Ammon's horn (tissue), 1 donor: ENCODE results near the gene ZCCHC18.

Experiments
- DNase-seq: peaks from one replicate; pipeline ENCODE4 v3.0.0-alpha.2; 2016; ENCODE audit warnings: low spot score

The ZCCHC18 gene

DNA sequence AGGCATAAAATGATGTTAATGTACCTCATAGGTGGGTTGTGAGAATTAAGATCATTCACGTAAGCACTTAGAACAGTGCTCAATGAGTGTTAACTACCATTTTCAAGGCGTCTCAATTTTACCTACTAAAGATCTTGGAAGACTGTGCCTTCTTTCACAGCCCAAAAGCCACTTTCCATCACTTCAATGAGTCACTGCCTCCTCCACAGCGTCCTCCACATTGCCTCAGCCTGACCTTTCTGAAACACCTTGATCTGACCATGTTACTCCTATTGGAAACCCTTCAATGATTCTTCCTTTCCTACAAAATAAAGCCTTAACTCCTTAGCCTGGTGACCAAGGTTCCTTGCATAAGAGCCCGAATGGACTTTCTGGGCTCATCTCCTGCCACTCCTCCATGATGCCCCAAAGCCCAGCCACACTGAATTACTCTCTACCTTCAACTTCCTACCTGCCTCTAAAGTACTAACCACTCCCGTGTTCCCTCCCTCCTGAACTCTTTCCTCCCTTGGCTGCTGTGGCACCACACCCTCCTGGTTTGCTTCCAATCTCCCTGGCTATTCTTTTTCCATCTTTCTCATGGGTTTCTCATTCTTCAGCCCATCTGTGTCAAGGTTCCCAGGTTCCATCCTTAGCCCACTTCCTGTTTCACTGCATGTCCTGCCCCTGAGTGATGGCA lies 22.4 kb downstream of the ZCCHC18 start:
- DNase-seq: no peak

DNA sequence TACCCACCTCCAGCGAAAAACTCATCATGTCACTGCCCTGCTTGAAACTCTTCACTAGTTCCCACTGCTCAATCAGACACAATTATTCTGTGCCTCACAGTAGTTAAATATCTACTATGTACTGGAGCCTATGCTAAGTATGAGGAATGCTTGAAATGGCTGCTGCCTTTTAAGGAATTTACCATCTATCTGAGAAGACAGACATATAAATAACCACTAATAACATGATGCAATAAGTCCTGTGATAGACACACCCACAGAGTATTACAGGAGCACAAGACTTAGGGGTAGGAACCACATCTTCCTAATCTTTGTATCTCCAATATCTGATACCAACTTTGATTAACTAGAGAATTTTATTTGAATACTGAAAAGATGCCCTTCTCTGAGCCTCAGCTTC lies 23.4 kb downstream of the ZCCHC18 start:
- DNase-seq: no peak

DNA sequence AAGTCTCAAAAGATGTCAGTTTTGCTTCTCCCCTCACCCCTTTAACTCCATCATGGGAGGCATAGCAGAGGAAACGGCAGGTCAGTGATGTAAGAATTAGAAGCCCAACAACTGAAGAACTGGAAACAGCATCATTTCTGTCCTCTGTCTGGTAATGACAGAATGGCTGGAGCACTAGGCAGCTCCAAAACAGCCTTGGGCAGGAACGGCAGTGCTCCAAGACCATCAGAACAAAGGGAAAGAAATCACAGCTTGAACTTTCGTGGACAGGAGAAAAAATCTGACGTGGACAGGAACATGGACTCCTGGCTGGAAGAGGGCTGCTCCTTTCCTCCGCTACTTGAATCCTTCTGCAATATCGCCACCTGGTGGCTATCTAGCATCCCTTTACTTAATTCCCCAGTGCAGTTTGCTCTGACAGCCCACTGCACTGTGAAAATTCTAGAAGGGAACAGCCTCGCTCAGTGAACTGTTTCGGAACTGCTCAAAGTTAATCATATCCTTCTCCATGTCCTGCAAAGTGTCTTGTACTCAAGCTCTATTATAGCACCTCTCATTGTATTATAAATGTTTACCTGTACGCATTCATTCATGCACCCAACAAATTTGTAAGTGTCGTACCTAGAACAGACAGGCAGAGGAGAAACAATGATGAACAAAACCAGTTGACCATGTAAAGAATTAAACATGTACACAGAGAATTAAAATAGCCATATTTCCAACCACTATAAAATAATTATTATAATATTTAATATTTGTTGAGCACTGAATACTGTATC lies 24.1 kb downstream of the ZCCHC18 start:
- DNase-seq: peak; percentile 90

DNA sequence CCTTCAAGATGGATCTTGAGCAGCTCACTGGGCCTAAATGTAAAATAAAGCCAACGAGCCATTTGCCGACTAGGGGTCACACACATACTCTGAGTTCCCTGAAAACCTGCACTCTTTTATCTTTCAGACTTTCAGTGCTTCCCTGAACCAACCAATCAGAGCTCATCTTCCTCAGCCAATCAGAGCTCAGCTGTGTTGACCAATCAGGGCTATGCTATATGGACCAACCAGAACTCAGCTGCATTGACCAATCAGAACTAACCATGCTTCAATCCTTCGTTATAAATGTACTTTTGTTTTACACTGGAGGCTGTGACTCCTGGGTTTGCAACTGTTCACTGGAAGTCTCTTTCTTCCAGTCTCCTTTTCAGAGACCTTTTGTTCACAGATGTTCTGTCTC lies 25.2 kb downstream of the ZCCHC18 start:
- no peak for DNase-seq

DNA sequence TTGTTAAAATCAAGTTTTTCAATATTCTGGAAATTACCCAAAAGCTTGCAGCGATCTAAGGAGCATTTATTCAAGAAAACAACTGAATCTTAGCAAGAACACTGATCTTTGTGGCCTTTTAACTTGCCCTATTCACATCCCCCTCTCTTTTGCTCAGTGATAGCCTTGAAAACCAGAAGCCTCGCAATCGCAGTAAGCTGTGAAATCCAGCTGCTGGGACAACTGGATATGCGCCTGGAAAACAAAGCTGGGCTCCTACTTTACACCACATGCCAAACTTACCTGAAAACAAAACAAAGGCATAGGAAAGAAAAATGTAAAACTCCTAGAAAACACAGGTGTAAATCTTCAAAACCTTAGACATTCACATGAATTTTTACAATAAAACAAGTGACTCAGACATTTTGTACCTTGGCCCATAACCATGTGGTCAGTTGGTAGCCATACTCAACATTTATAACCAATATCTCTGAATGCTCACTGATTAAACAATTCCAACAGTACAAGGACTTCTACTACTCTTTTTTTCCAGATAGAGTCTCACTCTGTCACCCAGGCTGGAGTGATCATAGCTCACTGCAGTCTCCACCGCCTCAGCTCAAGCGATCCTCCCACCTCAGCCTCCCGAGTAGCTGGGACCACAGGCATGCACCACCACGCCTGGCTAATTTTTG lies 28.9 kb downstream of the ZCCHC18 start:
- no peak for DNase-seq

DNA sequence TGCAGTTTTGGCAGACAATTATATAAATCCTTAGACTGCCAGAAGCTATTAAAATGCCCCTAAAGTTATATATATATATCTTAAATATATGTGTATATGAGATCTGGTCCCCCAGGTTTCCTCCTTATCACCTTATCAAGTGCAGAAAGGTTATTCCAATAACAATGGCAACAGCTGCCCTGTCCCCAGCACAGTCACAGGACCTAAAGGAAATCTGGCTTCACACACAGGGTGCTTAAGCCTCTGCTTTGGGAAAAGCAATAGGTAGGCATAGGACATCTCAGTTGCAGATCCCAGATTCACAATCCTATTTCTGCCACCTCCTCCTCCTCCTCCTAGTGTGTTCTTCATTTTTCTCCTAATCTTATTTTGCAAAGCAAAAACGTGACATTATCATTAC lies 38.7 kb downstream of the ZCCHC18 start:
- no peak for DNase-seq

DNA sequence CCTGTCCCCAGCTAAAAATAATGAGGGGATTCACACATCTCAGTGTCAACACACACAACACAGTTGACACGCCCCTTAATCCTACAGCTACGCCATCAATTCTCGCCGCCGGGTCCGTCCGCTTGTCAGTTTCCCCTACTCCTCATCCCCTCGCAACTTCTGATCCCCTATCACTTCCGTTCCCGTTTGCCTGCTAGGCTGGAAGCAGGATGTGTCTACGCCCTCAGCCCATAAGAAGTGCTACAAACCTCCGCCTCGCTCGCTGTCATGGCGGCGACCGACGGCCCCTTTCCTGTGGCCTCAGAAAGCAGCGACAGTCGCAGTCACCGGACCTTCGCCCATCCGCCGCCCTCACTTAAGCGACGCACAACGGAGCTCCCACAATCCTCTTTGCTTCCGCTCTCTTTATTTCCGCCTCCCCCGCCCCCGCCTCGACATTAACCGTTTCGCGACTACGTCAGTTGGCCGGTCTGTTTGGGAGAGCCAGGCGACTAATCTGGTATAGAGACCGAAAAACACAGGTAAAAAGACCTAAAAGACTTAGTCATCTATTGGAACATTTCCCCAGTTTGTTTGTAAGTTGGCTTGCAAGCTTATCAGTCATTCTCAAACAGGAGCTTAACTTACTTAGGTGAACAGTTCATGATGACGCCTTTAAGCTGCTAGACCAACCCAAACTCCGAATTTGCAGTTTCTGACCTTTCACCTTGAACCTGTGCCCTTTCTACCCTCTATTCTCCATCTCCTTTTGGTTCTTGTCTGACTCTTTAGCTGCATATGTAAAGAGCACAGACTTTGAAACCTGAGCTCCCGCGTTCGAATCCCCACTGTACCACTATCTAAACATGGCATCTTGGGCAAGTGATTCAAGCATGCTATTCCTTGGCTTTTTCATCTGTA lies 44.6 kb downstream of the ZCCHC18 start, which contains the start of gene SLC25A53:
Gene SLC25A53 (minus strand): TSS at position 380 of the 900 bp plus-strand sequence. CDS start 51,752 bp downstream, outside the sequence.
- DNase-seq: peak; percentile 86
